Lower leg skin (tissue), 3 donors: ENCODE results near the gene CLEC11A.

Source experiments
- POLR2A ChIP-seq, 2 donors: fragments of 450-650 bp; IDR thresholded peaks; one replicate each; pipeline ENCODE4 v1.6.1; 2016 to 2017; ENCODE audit warnings: antibody characterized with exemption in 2 of 2, mild to moderate bottlenecking in 1 of 2, moderate library complexity in 1 of 2
- TF ChIP-seq, protein P1 (sequence below), 3 donors: fragments of 450-650 bp; IDR thresholded peaks; one replicate each; pipeline ENCODE4 v1.5.1; 2016; ENCODE audit warnings: antibody characterized with exemption in 3 of 3, mild to moderate bottlenecking in 3 of 3, moderate library complexity in 2 of 3

DNA sequence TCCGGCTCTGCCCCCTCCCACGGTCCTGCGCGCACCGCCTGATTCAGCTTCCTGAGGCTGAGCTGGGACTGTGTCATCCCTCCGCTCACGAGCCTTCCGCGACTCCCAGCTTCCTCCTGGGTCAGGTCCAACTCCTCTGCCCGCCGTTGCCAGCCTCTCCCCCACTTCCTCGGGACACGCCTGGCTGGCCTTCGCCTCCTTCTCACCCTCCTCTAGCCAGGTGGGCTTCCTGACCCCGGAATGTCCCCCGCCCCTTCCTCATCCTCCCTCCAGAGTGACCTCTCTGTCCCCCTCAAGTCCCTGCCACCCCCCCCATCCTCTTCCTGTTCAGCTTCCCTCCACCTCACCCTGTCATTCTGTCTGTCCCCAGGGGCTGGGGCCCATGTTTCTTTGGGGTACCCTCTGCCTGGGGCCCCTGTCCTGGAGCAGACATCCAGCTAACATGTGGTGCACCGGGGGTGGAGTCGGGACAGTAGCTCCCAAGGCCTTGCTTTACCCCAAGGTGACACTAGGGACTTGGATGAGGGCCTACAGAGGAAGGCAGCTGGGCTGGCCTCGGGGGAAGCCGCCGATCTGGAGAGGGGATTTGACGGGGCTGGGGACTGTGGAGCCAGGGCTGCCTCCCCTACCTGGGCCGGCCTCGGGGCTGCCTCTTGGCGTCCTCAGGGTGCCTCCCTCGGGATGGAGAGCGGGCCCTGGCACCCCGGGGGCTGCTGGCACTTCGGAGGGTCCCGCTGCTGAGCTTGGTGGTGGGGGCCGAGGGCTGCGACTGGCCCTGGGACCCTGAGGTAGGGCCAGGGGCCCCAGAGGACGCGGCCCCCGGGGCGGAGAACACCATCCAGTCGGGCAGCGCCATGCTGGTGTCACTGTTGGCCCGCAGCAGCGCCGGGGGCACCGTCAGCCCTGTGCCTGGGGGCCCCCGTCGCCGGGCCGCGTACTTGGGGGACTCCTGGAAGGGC, 20.0 kb upstream of the CLEC11A start:
- TF ChIP-seq, protein P1, sequence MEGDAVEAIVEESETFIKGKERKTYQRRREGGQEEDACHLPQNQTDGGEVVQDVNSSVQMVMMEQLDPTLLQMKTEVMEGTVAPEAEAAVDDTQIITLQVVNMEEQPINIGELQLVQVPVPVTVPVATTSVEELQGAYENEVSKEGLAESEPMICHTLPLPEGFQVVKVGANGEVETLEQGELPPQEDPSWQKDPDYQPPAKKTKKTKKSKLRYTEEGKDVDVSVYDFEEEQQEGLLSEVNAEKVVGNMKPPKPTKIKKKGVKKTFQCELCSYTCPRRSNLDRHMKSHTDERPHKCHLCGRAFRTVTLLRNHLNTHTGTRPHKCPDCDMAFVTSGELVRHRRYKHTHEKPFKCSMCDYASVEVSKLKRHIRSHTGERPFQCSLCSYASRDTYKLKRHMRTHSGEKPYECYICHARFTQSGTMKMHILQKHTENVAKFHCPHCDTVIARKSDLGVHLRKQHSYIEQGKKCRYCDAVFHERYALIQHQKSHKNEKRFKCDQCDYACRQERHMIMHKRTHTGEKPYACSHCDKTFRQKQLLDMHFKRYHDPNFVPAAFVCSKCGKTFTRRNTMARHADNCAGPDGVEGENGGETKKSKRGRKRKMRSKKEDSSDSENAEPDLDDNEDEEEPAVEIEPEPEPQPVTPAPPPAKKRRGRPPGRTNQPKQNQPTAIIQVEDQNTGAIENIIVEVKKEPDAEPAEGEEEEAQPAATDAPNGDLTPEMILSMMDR (IDR thresholded peaks at IDR 0.05) = no peak
- no peak for TF ChIP-seq POLR2A (IDR thresholded peaks at IDR 0.05)
